Parathyroid adenoma (tissue), 2 donors: ENCODE results near the gene KSR1.
A peak's percentile ranks its signal among the peaks of the same experiment; 100 is the strongest.

Experiments used
- H2AFZ ChIP-seq: fragments of 300-600 bp; sonication (generic); one replicate; pipeline ENCODE4 v1.7.0; 2017; ENCODE audit warnings: antibody characterized with exemption, mild to moderate bottlenecking
- H3K27ac ChIP-seq: fragments of 300-600 bp; sonication (generic); one replicate; pipeline ENCODE4 v1.7.0; 2017
- H3K27me3 ChIP-seq: fragments of 300-600 bp; sonication (generic); one replicate; pipeline ENCODE4 v1.7.0; 2017; ENCODE audit warnings: low read length; ENCODE audit not compliant: control insufficient read depth, insufficient read depth
- H3K36me3 ChIP-seq: fragments of 300-600 bp; sonication (generic); one replicate; pipeline ENCODE4 v1.7.0; 2017; ENCODE audit warnings: low read length; ENCODE audit not compliant: control insufficient read depth, insufficient read depth
- H3K4me1 ChIP-seq: fragments of 300-600 bp; sonication (generic); one replicate; pipeline ENCODE4 v1.7.0; 2017; ENCODE audit warnings: control low read depth
- H3K4me2 ChIP-seq: fragments of 300-600 bp; sonication (generic); one replicate; pipeline ENCODE4 v1.7.0; 2017; ENCODE audit warnings: low read length
- H3K4me3 ChIP-seq: fragments of 300-600 bp; sonication (generic); one replicate; pipeline ENCODE4 v1.7.0; 2017; ENCODE audit warnings: low read depth, low read length
- H3K79me2 ChIP-seq: fragments of 300-600 bp; sonication (generic); one replicate; pipeline ENCODE4 v1.7.0; 2017; ENCODE audit warnings: control low read depth
- H3K9ac ChIP-seq: fragments of 300-600 bp; sonication (generic); one replicate; pipeline ENCODE4 v1.7.0; 2017; ENCODE audit warnings: mild to moderate bottlenecking
- H3K9me3 ChIP-seq: fragments of 300-600 bp; sonication (generic); one replicate; pipeline ENCODE4 v1.7.0; 2017; ENCODE audit warnings: low read length; ENCODE audit not compliant: control insufficient read depth
- TF ChIP-seq, protein P1 (sequence below): fragments of 300-600 bp; sonication (generic); IDR thresholded peaks from one replicate; pipeline ENCODE4 v1.7.0; 2017; ENCODE audit warnings: antibody characterized with exemption, mild to moderate bottlenecking
- donor health status: primary hyperparathyroidism.

The KSR1 gene

DNA sequence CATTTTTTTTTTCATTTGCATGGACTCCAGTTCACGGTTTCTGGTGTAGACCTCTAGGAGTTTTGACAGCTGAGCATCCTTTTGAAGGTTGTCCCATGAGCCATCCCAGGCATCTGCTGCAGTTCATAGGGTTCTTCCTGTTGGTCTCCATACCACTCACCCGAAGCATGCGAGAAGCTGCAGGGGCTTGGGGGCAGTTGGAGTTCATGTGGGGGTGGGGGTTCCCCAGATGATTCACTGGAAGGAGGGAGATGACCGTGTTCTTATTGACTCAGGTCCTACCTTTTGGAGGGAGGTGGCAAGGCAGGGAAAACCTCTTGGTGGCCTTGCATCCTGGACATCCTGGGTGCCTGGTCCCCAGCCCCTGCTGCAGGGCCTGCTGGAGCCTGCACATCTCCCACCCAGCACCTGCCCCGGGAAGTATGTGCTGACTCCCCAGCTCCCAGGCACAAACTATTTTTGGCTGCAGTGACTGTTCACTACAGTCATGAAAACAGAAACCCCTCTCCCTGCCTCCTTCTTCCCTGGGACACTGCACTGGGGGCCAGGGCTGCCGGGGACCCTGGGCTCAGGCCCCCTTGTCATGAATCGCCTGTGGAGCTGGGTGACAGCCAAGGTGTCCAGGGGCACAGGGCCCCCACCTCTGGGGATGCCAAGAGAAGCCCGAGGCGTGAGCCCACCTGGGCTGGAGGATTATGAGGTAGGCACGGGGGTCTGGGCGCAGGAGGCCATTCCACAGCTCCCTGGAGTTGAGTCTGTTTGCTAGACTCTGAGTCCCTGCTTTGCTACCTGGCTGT is 109.8 kb downstream of the KSR1 start:
- Histone ChIP-seq H3K36me3 (no peaks in the 10 kb centered on the region), H3K79me2 (peaks cover 17% of the 10 kb centered on the region), H3K27ac (peak overlapping the region; percentile 22), H3K4me2 (no peak overlapping the region), H3K9me3 (no peaks in the 10 kb centered on the region), H3K4me1 (peaks cover 9% of the 10 kb centered on the region), H3K9ac (no peak overlapping the region), H3K27me3 (no peaks in the 10 kb centered on the region), H2AFZ (no peak overlapping the region), H3K4me3 (no peak overlapping the region)
- TF ChIP-seq, protein P1, sequence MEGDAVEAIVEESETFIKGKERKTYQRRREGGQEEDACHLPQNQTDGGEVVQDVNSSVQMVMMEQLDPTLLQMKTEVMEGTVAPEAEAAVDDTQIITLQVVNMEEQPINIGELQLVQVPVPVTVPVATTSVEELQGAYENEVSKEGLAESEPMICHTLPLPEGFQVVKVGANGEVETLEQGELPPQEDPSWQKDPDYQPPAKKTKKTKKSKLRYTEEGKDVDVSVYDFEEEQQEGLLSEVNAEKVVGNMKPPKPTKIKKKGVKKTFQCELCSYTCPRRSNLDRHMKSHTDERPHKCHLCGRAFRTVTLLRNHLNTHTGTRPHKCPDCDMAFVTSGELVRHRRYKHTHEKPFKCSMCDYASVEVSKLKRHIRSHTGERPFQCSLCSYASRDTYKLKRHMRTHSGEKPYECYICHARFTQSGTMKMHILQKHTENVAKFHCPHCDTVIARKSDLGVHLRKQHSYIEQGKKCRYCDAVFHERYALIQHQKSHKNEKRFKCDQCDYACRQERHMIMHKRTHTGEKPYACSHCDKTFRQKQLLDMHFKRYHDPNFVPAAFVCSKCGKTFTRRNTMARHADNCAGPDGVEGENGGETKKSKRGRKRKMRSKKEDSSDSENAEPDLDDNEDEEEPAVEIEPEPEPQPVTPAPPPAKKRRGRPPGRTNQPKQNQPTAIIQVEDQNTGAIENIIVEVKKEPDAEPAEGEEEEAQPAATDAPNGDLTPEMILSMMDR: no peak

DNA sequence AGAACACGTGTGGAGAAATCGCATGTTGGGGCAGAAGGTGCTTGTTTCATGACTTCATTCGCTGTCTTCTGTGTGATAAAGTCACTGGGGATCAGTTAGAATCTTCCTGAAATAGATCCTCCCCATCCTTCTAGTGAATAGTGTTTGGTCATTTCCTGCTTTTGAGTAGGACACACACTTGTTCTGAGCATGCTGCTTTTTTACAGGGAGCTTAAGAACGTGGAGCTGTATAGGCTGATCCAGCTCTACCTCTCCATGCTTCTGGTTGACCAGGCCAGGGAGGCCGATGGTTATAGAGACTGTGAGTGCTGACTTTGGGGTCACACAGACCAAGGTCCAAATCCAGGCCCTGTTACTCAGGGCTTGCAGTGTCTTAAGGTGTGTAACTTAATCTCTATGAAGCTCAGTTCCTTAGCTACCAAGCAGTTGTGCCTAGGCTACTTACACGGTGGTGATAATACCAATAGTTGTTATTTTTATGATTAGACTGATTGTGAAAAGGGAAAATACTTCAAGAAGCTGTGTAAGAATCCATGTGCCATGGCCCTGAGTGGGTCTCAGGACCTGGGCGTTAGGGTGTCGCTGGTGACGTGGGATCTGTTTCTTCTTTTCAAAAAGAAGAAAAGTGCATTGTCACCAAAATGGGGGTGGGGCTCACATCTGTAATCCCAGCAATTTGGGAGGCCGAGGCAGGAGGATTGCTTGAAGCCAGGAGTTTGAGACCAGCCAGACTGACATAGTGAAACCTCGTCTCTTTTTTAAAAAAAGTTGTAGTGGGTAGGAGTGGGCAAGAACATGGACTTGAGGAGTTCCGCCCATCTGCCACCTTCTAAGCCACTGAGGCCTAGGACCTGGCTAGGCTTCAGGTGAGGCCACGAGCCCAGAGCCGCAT is 110.7 kb downstream of the KSR1 start:
- Histone ChIP-seq H3K4me2 (no peak overlapping the region), H3K4me3 (no peak overlapping the region), H3K9me3 (no peaks in the 10 kb centered on the region), H2AFZ (no peak overlapping the region), H3K9ac (no peak overlapping the region), H3K27ac (peak overlapping the region; percentile 22), H3K4me1 (peaks cover 9% of the 10 kb centered on the region), H3K27me3 (no peaks in the 10 kb centered on the region), H3K79me2 (peaks cover 16% of the 10 kb centered on the region), H3K36me3 (no peaks in the 10 kb centered on the region)
- TF ChIP-seq, protein P1: no peak

DNA sequence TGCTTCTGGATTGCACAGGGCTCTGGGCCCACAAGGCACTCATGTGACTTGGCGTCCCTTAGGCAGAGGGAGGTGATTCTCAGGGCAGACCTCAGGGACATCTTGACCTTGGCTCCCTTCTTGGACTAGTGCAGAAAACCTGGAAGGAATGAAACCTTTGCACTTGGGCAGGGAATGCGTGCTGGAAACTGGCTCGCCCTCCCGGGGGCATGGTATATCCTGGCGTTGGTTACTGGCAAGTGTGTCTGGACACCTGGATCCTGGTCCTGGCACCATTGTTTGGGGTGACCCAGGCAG is 111.3 kb downstream of the KSR1 start:
- no peaks in the 10 kb centered on the region for H3K27me3 ChIP-seq
- no peaks in the 10 kb centered on the region for H3K36me3 ChIP-seq
- no peak overlapping the region for H3K27ac ChIP-seq
- no peak overlapping the region for H3K4me2 ChIP-seq
- H3K9ac ChIP-seq: no peak overlapping the region
- H3K4me1 ChIP-seq: peaks cover 9% of the 10 kb centered on the region
- H3K9me3 ChIP-seq: no peaks in the 10 kb centered on the region
- TF ChIP-seq, protein P1: no peak
- H3K4me3 ChIP-seq: no peak overlapping the region
- peaks cover 18% of the 10 kb centered on the region for H3K79me2 ChIP-seq
- no peak overlapping the region for H2AFZ ChIP-seq

DNA sequence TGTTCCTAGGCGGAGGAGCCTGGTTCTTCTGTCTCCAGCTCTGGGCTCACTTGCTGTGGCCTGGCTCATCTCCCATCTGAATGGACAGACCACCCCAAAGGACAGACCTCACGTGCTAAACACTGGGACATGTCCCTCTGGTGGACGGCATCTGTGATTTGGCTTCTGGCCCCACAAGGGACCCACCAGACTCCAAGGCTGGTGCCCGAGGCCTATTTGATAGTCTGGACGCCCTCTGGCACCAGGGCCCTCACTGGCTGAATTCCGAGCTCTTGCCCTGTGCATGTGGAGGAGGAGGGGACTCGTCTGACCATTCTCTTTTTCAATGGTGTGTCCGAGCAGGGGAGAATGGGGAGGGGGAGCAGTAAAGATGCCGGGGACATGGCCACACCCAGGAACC is 112.0 kb downstream of the KSR1 start:
- Histone ChIP-seq H3K36me3 (no peaks in the 10 kb centered on the region), H3K9me3 (no peaks in the 10 kb centered on the region), H2AFZ (no peak overlapping the region), H3K79me2 (peaks cover 18% of the 10 kb centered on the region), H3K27ac (no peak overlapping the region), H3K4me3 (no peak overlapping the region), H3K9ac (no peak overlapping the region), H3K4me1 (peaks cover 9% of the 10 kb centered on the region), H3K4me2 (no peak overlapping the region), H3K27me3 (no peaks in the 10 kb centered on the region)
- TF ChIP-seq, protein P1: no peak
